CD4-positive, alpha-beta memory T cell (primary cell): Measurements from ENCODE around the gene EREG. TPM values are rescaled to one million over a fixed set of nuclear protein-coding genes. Genes with fewer than 3 reads are reported as not detected.

Source experiments
- CTCF ChIA-PET: fragments of 350-600 bp; sonication (Branson Sonifier 250); formaldehyde crosslinking; loops from one replicate; lab custom pipeline; 2021; ENCODE audit warnings: inconsistent platforms; ENCODE audit not compliant: partially characterized antibody; lab: Charles Lee
- POLR2A ChIA-PET: fragments of 350-600 bp; sonication (Branson Sonifier 250); formaldehyde crosslinking; loops from one replicate; lab custom pipeline; 2021; ENCODE audit not compliant: partially characterized antibody; lab: Charles Lee
- DNase-seq, 5 donors: peaks; one replicate each; pipeline versions ENCODE4 v3.0.0 to v3.0.0-alpha.2; 2020 to 2022; ENCODE audit warnings: mixed read lengths in 1 of 5
- H3K27ac ChIP-seq: one replicate; pipeline ENCODE4 v1.7.0; 2013; ENCODE audit warnings: low read depth, low read length
- H3K27me3 ChIP-seq: 2 replicates; pipeline ENCODE4 v1.7.0; 2013; ENCODE audit warnings: mild to moderate bottlenecking, low read length, moderate library complexity; ENCODE audit not compliant: insufficient read depth
- H3K36me3 ChIP-seq: 2 replicates; pipeline ENCODE4 v1.7.0; 2013; ENCODE audit warnings: mild to moderate bottlenecking, low read length, moderate library complexity; ENCODE audit not compliant: insufficient read depth
- H3K4me1 ChIP-seq: 2 replicates; pipeline ENCODE4 v1.7.0; 2013; ENCODE audit warnings: mild to moderate bottlenecking, low read length, moderate library complexity; ENCODE audit not compliant: insufficient read depth
- H3K4me3 ChIP-seq, 2 donors: one replicate each; pipeline ENCODE4 v1.7.0; 2013; ENCODE audit warnings: low read length in 2 of 2, mild to moderate bottlenecking in 1 of 2
- H3K9me3 ChIP-seq, 2 donors: one replicate each; pipeline ENCODE4 v1.7.0; 2013; ENCODE audit warnings: low read length in 2 of 2, control low read depth in 1 of 2; ENCODE audit not compliant: control insufficient read depth in 1 of 2
- H3K27ac Mint-ChIP-seq, 7 donors: one replicate each; pipeline ENCODE4 v1.8.0; 2020 to 2021; ENCODE audit warnings: mixed read lengths in 7 of 7, mild to moderate bottlenecking in 6 of 7, inconsistent platforms in 3 of 7, moderate library complexity in 3 of 7
- H3K27me3 Mint-ChIP-seq, 2 donors: one replicate each; pipeline ENCODE4 v1.8.0; 2020 to 2021; ENCODE audit warnings: mixed read lengths in 2 of 2
- H3K36me3 Mint-ChIP-seq, 2 donors: one replicate each; pipeline ENCODE4 v1.8.0; 2020 to 2021; ENCODE audit warnings: mixed read lengths in 2 of 2, inconsistent platforms in 1 of 2, mild to moderate bottlenecking in 1 of 2
- H3K4me1 Mint-ChIP-seq, 4 donors: one replicate each; pipeline ENCODE4 v1.8.0; 2020 to 2021; ENCODE audit warnings: mixed read lengths in 4 of 4, mild to moderate bottlenecking in 1 of 4
- H3K4me3 Mint-ChIP-seq, 8 donors: one replicate each; pipeline ENCODE4 v1.8.0; 2020 to 2021; ENCODE audit warnings: mixed read lengths in 8 of 8, mild to moderate bottlenecking in 7 of 8, moderate library complexity in 6 of 8, inconsistent platforms in 3 of 8
- H3K9me3 Mint-ChIP-seq, 8 donors: one replicate each; pipeline ENCODE4 v1.8.0; 2020 to 2021; ENCODE audit warnings: mixed read lengths in 8 of 8, mild to moderate bottlenecking in 5 of 8, inconsistent platforms in 3 of 8, moderate library complexity in 1 of 8
- intact Hi-C: fragments of 100-400 bp; cut with micrococcal nuclease; formaldehyde crosslinking; loops from one replicate; pipeline ENCODE4 v1.15.1; 2023
- polyA plus RNA-seq, 2 donors: library from polyadenylated mRNA; unstranded; fragments of 300-500 nt; fragmentation: Illumina TruSeq; gene quantifications; one replicate each; pipeline ENCODE4 v1.2.3, GENCODE V29; 2021
- total RNA-seq, 2 experiments: library from RNA; stranded (reverse); gene quantifications; one replicate each; pipeline ENCODE4 v1.2.3, GENCODE V29; 2021

EREG gene
- total and polyA plus RNA-seq, 4 experiments from 2014 or later = not detected

GRCh38 chr4:74322301-74322700 lies 42.6 kb upstream of the EREG start:
- H3K36me3 ChIP-seq = no peaks in the 10 kb centered on the region
- no peaks in the 10 kb centered on the region for H3K9me3 ChIP-seq
- POLR2A ChIA-PET = no interaction called here
- H3K9me3 Mint-ChIP-seq = no peaks in the 10 kb centered on the region
- intact Hi-C loops = no loop called here
- DNase-seq = no peak
- H3K27ac Mint-ChIP-seq = no peak overlapping the region
- H3K36me3 Mint-ChIP-seq = no peaks in the 10 kb centered on the region
- H3K27ac ChIP-seq = no peak overlapping the region
- CTCF ChIA-PET = interaction anchor here (1.2 kb wide), 1 partner anchor 209 kb away, joined by 4 read pairs; no protein-coding TSS in a partner anchor
- no peak overlapping the region for H3K4me3 Mint-ChIP-seq
- peaks cover 10 to 16% of the 10 kb centered on the region in 2 donors for H3K27me3 Mint-ChIP-seq
- H3K4me1 Mint-ChIP-seq = no peaks in the 10 kb centered on the region
- H3K27me3 ChIP-seq = no peaks in the 10 kb centered on the region
- no peaks in the 10 kb centered on the region for H3K4me1 ChIP-seq
- H3K4me3 ChIP-seq = no peak overlapping the region

- CTCF ChIA-PET = no interaction called here
Measured at GRCh38 chr4:74323663-74324062, 41.3 kb upstream of the EREG start.

GRCh38 chr4:74324262-74324661 lies 40.7 kb upstream of the EREG start:
- no peaks in the 10 kb centered on the region for H3K9me3 ChIP-seq
- Mint-ChIP-seq H3K4me1 (no peaks in the 10 kb centered on the region), H3K27ac (no peak overlapping the region), H3K36me3 (no peaks in the 10 kb centered on the region), H3K9me3 (peaks cover 0 to 2% (median 0%) of the 10 kb centered on the region in 8 donors), H3K4me3 (no peak overlapping the region), H3K27me3 (peaks cover 11 to 29% of the 10 kb centered on the region in 2 donors)
- H3K36me3 ChIP-seq = no peaks in the 10 kb centered on the region
- POLR2A ChIA-PET = no interaction called here
- H3K4me1 ChIP-seq = no peaks in the 10 kb centered on the region
- H3K27ac ChIP-seq = no peak overlapping the region
- no peak for DNase-seq
- intact Hi-C loops = no loop called here
- CTCF ChIA-PET = no interaction called here
- no peaks in the 10 kb centered on the region for H3K27me3 ChIP-seq
- no peak overlapping the region for H3K4me3 ChIP-seq

More at GRCh38 chr4:74323663-74324062, 41.3 kb upstream of the EREG start:
- POLR2A ChIA-PET = no interaction called here
- no peak overlapping the region for H3K4me3 Mint-ChIP-seq
- no peak overlapping the region for H3K27ac Mint-ChIP-seq
- intact Hi-C loops = no loop called here
- H3K27me3 Mint-ChIP-seq = peaks cover 11 to 23% of the 10 kb centered on the region in 2 donors
- peaks cover 0 to 2% (median 0%) of the 10 kb centered on the region in 8 donors for H3K9me3 Mint-ChIP-seq
- Histone ChIP-seq H3K27ac (no peak overlapping the region), H3K27me3 (no peaks in the 10 kb centered on the region), H3K36me3 (no peaks in the 10 kb centered on the region), H3K4me3 (no peak overlapping the region), H3K9me3 (no peaks in the 10 kb centered on the region), H3K4me1 (no peaks in the 10 kb centered on the region)
- H3K4me1 Mint-ChIP-seq = no peaks in the 10 kb centered on the region
- H3K36me3 Mint-ChIP-seq = no peaks in the 10 kb centered on the region
- no peak for DNase-seq

GRCh38 chr4:74325886-74326285 lies 39.1 kb upstream of the EREG start:
- Histone ChIP-seq H3K9me3 (no peaks in the 10 kb centered on the region), H3K27me3 (no peaks in the 10 kb centered on the region), H3K27ac (no peak overlapping the region), H3K4me1 (no peaks in the 10 kb centered on the region), H3K36me3 (no peaks in the 10 kb centered on the region), H3K4me3 (no peak overlapping the region)
- Mint-ChIP-seq H3K4me1 (no peaks in the 10 kb centered on the region), H3K9me3 (peaks cover 0 to 2% (median 0%) of the 10 kb centered on the region in 8 donors), H3K36me3 (no peaks in the 10 kb centered on the region), H3K27me3 (peaks cover 11 to 28% of the 10 kb centered on the region in 2 donors), H3K27ac (no peak overlapping the region), H3K4me3 (no peak overlapping the region)
- CTCF ChIA-PET = no interaction called here
- intact Hi-C loops = no loop called here
- POLR2A ChIA-PET = no interaction called here
- no peak for DNase-seq

- Histone ChIP-seq H3K27me3 (no peaks in the 10 kb centered on the region), H3K4me3 (no peak overlapping the region), H3K27ac (no peak overlapping the region), H3K36me3 (no peaks in the 10 kb centered on the region), H3K4me1 (no peaks in the 10 kb centered on the region), H3K9me3 (no peaks in the 10 kb centered on the region)
- peaks cover 0 to 2% (median 0%) of the 10 kb centered on the region in 8 donors for H3K9me3 Mint-ChIP-seq
- no peak overlapping the region for H3K27ac Mint-ChIP-seq
- intact Hi-C loops = no loop called here
- CTCF ChIA-PET = interaction anchor here (1.6 kb wide), 1 partner anchor 9 kb away, joined by 5 read pairs; no protein-coding TSS in a partner anchor
- no peak for DNase-seq
- H3K27me3 Mint-ChIP-seq = peaks cover 9 to 20% of the 10 kb centered on the region in 2 donors
- H3K4me3 Mint-ChIP-seq = no peak overlapping the region
- H3K4me1 Mint-ChIP-seq = no peaks in the 10 kb centered on the region
- no peaks in the 10 kb centered on the region for H3K36me3 Mint-ChIP-seq
- POLR2A ChIA-PET = no interaction called here
Measured at GRCh38 chr4:74327762-74328161, 37.2 kb upstream of the EREG start.

GRCh38 chr4:74328501-74328900 lies 36.4 kb upstream of the EREG start:
- CTCF ChIA-PET = interaction anchor here (1.6 kb wide), 1 partner anchor 10 kb away, joined by 5 read pairs; no protein-coding TSS in a partner anchor
- intact Hi-C loops = no loop called here
- Histone ChIP-seq H3K36me3 (no peaks in the 10 kb centered on the region), H3K9me3 (no peaks in the 10 kb centered on the region), H3K4me1 (no peaks in the 10 kb centered on the region), H3K27ac (no peak overlapping the region), H3K27me3 (no peaks in the 10 kb centered on the region), H3K4me3 (no peak overlapping the region)
- H3K27ac Mint-ChIP-seq = no peak overlapping the region
- H3K36me3 Mint-ChIP-seq = no peaks in the 10 kb centered on the region
- H3K4me3 Mint-ChIP-seq = no peak overlapping the region
- peaks cover 6 to 19% of the 10 kb centered on the region in 2 donors for H3K27me3 Mint-ChIP-seq
- H3K9me3 Mint-ChIP-seq = peaks cover 0 to 2% (median 0%) of the 10 kb centered on the region in 8 donors
- POLR2A ChIA-PET = no interaction called here
- no peak for DNase-seq
- no peaks in the 10 kb centered on the region for H3K4me1 Mint-ChIP-seq

- no peak for DNase-seq
- no peaks in the 10 kb centered on the region for H3K4me1 Mint-ChIP-seq
- Histone ChIP-seq H3K36me3 (no peaks in the 10 kb centered on the region), H3K4me3 (no peak overlapping the region), H3K9me3 (no peaks in the 10 kb centered on the region), H3K4me1 (no peaks in the 10 kb centered on the region), H3K27me3 (no peaks in the 10 kb centered on the region), H3K27ac (no peak overlapping the region)
- CTCF ChIA-PET = interaction anchor here (1.6 kb wide), 1 partner anchor 11 kb away, joined by 5 read pairs; no protein-coding TSS in a partner anchor
- POLR2A ChIA-PET = no interaction called here
- H3K27me3 Mint-ChIP-seq = peaks cover 4 to 13% of the 10 kb centered on the region in 2 donors
- H3K9me3 Mint-ChIP-seq = peaks cover 0 to 3% (median 0%) of the 10 kb centered on the region in 8 donors
- H3K27ac Mint-ChIP-seq = no peak overlapping the region
- H3K4me3 Mint-ChIP-seq = no peak overlapping the region
- no peaks in the 10 kb centered on the region for H3K36me3 Mint-ChIP-seq
- intact Hi-C loops = no loop called here
Measured at GRCh38 chr4:74329307-74329706, 35.6 kb upstream of the EREG start.
